Breast epithelium (tissue), 4 donors: ENCODE results near the gene HDAC4. TPM values are rescaled to one million over a fixed set of nuclear protein-coding genes. Genes with fewer than 3 reads are reported as not detected.

ENCODE experiments used
- DNase-seq, 2 donors: peaks; one replicate each; pipeline ENCODE4 v3.0.0-alpha.2; 2019; ENCODE audit warnings: low spot score in 2 of 2
- H3K27ac ChIP-seq, 2 donors: fragments of 200-600 bp; sonication (generic) in 1 of 2; one replicate each; pipeline ENCODE4 v1.5.1; 2016 to 2019; ENCODE audit warnings: mild to moderate bottlenecking in 1 of 2
- H3K27me3 ChIP-seq, 2 donors: fragments of 200-600 bp; sonication (generic) in 1 of 2; one replicate each; pipeline versions ENCODE4 v1.5.1 to v1.6.0; 2017 to 2019; ENCODE audit warnings: control low read depth in 1 of 2, mild to moderate bottlenecking in 1 of 2
- H3K36me3 ChIP-seq: fragments of 200-600 bp; one replicate; pipeline ENCODE4 v1.5.1; 2019
- H3K4me1 ChIP-seq, 2 donors: fragments of 200-600 bp; sonication (generic); one replicate each; pipeline ENCODE4 v1.5.1; 2016 to 2019; ENCODE audit warnings: control low read depth in 1 of 2
- H3K4me3 ChIP-seq, 3 donors: fragments of 200-600 bp; sonication (generic); 1 replicate in 2 of 3; 2 replicates in 1 of 3; pipeline ENCODE4 v1.5.1; 2016 to 2019; ENCODE audit warnings: mild to moderate bottlenecking in 3 of 3, moderate library complexity in 2 of 3
- H3K9me3 ChIP-seq, 2 donors: fragments of 200-600 bp; sonication (generic) in 1 of 2; one replicate each; pipeline ENCODE4 v1.5.1; 2016 to 2019; ENCODE audit warnings: control low read depth in 1 of 2
- POLR2A ChIP-seq: fragments of 450-650 bp; IDR thresholded peaks from one replicate; pipeline ENCODE4 v1.6.1; 2016; ENCODE audit warnings: antibody characterized with exemption, mild to moderate bottlenecking, moderate library complexity
- POLR2AphosphoS5 ChIP-seq, 3 donors: sonication (generic); formaldehyde crosslinking; IDR thresholded peaks; one replicate each; pipeline ENCODE4 v1.6.1; 2017; ENCODE audit warnings: antibody characterized with exemption in 3 of 3
- intact Hi-C: fragments of 100-400 bp; cut with DNase I; formaldehyde crosslinking; loops from one replicate; pipeline ENCODE4 v1.15.1; 2023; ENCODE audit warnings: low total_unique reads
- total RNA-seq, 3 donors: library from RNA; depleted of rRNA; stranded (reverse); fragments of >200 nt; gene quantifications; one replicate each; pipeline ENCODE4 v1.1.0, GENCODE V29; 2016
- TF ChIP-seq, protein P1 (sequence below), 3 donors: fragments of 450-650 bp; IDR thresholded peaks; one replicate each; pipeline ENCODE4 v1.5.1; 2016 to 2017; ENCODE audit warnings: antibody characterized with exemption in 3 of 3, mild to moderate bottlenecking in 3 of 3, moderate library complexity in 3 of 3

HDAC4 gene
- total RNA-seq, 3 donors from 2014 or later, result 20.3 to 36.0 (median 32.8) TPM

DNA sequence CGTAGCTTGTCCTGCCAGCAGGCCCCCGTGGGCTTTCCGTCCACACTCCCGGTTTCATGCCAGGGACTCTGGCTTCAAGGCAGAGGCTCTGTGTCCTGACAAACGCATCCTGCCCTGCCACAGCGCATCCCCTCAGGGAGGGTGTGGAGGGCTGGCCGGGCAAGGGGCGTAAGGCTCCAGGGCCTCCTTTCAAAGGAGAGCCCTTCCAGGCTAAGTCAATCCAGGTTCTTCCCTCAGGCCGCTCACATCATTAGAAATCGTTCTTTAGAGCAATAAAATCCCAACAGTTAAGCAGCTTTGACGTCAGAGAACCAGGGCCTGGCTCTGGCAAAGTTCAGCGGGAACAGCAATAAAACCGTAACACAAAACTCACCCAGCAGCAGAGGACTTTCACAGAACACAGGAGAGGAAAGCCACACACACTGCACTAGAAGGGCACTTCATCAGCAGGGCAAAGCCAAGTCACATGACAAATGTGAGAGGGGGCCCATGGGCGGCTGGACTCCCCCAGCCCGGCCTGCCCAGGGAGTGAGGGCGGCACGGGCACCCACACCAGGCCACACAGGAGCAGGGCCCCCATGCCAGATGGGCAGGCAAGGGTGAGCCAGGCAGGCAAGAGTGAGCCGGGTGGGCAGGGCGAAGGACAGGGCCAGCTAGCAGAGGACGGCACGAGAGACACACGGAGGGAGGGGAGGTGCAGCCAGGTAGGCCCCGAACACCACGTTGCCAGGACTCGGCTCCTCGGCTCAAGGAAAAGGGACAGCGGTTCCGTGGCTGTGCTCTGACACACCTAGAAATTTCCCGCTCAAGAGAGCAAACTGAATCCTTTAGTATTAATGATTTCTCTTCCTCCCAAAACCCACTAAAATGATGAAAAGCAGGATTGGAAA, 52.0 kb downstream of the HDAC4 start:
- intact Hi-C loops, result no loop called here
- H3K36me3 ChIP-seq, result peaks cover 6% of the 10 kb centered on the region
- no peaks in the 10 kb centered on the region for H3K9me3 ChIP-seq
- H3K4me3 ChIP-seq, result no peak overlapping the region
- H3K27me3 ChIP-seq, result no peaks in the 10 kb centered on the region
- no peaks in the 10 kb centered on the region for H3K4me1 ChIP-seq
- TF ChIP-seq POLR2A (no peak), POLR2AphosphoS5 (IDR thresholded peaks at IDR 0.05) (no peak)
- TF ChIP-seq, protein P1, sequence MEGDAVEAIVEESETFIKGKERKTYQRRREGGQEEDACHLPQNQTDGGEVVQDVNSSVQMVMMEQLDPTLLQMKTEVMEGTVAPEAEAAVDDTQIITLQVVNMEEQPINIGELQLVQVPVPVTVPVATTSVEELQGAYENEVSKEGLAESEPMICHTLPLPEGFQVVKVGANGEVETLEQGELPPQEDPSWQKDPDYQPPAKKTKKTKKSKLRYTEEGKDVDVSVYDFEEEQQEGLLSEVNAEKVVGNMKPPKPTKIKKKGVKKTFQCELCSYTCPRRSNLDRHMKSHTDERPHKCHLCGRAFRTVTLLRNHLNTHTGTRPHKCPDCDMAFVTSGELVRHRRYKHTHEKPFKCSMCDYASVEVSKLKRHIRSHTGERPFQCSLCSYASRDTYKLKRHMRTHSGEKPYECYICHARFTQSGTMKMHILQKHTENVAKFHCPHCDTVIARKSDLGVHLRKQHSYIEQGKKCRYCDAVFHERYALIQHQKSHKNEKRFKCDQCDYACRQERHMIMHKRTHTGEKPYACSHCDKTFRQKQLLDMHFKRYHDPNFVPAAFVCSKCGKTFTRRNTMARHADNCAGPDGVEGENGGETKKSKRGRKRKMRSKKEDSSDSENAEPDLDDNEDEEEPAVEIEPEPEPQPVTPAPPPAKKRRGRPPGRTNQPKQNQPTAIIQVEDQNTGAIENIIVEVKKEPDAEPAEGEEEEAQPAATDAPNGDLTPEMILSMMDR (IDR thresholded peaks at IDR 0.05), result no peak
- H3K27ac ChIP-seq, result peak overlapping the region; percentile 44 to 69
- no peak for DNase-seq

- intact Hi-C loops, result no loop called here
- Histone ChIP-seq H3K27me3 (no peaks in the 10 kb centered on the region), H3K27ac (no peak overlapping the region), H3K4me1 (no peaks in the 10 kb centered on the region), H3K9me3 (no peaks in the 10 kb centered on the region), H3K4me3 (no peak overlapping the region), H3K36me3 (peaks cover 4% of the 10 kb centered on the region)
- no peak for DNase-seq
- TF ChIP-seq POLR2AphosphoS5 (IDR thresholded peaks at IDR 0.05) (no peak), POLR2A (no peak)
- TF ChIP-seq, protein P1 (IDR thresholded peaks at IDR 0.05), result no peak
Measured at GRCh38 chr2:239346676-239347075, 54.1 kb downstream of the HDAC4 start.

GRCh38 chr2:239345251-239345650, 55.6 kb downstream of the HDAC4 start:
- Histone ChIP-seq H3K4me1 (no peaks in the 10 kb centered on the region), H3K9me3 (no peaks in the 10 kb centered on the region), H3K27me3 (no peaks in the 10 kb centered on the region), H3K4me3 (no peak overlapping the region), H3K27ac (no peak overlapping the region), H3K36me3 (no peaks in the 10 kb centered on the region)
- TF ChIP-seq POLR2A (no peak), POLR2AphosphoS5 (IDR thresholded peaks at IDR 0.05) (no peak)
- TF ChIP-seq, protein P1 (IDR thresholded peaks at IDR 0.05), result no peak
- DNase-seq, result no peak
- intact Hi-C loops, result no loop called here

DNA sequence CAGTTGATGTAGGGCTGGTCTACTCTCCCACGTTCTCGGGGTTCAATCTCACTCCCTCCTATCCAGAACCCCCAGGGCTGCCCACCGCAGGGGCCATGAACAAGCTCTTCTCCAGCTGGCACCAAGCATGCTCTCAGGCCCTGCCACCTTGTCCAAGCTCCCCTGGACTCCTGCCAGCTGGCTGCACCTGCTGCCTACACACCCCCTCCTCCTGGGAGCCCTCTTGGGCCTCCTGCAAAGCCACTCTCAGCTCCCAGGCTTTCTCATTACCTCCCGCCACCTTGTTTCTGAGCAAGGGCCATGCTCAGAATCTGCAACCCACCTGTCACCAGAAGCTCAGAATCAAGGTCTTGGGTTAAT, 56.0 kb downstream of the HDAC4 start:
- Histone ChIP-seq H3K27me3 (no peaks in the 10 kb centered on the region), H3K4me1 (no peaks in the 10 kb centered on the region), H3K27ac (no peak overlapping the region), H3K9me3 (no peaks in the 10 kb centered on the region), H3K36me3 (no peaks in the 10 kb centered on the region), H3K4me3 (no peak overlapping the region)
- intact Hi-C loops, result no loop called here
- TF ChIP-seq POLR2A (no peak), POLR2AphosphoS5 (IDR thresholded peaks at IDR 0.05) (no peak)
- TF ChIP-seq, protein P1 (IDR thresholded peaks at IDR 0.05), result no peak
- DNase-seq, result no peak

GRCh38 chr2:239343946-239344856, 56.6 kb downstream of the HDAC4 start:
- H3K27me3 ChIP-seq, result no peaks in the 10 kb centered on the region
- H3K27ac ChIP-seq, result no peak overlapping the region
- H3K4me3 ChIP-seq, result no peak overlapping the region
- H3K4me1 ChIP-seq, result no peaks in the 10 kb centered on the region
- no peak for TF ChIP-seq POLR2AphosphoS5 (IDR thresholded peaks at IDR 0.05)
- intact Hi-C loops, result no loop called here
- H3K36me3 ChIP-seq, result no peaks in the 10 kb centered on the region
- no peak for DNase-seq
- H3K9me3 ChIP-seq, result no peaks in the 10 kb centered on the region
